Spleen (tissue), 7 donors: ENCODE data around the gene SLCO2A1.

Experiments used
- POLR2A ChIP-seq, 3 donors: fragments of 450-650 bp; IDR thresholded peaks; one replicate each; pipeline ENCODE4 v1.5.1; 2017; ENCODE audit warnings: antibody characterized with exemption in 3 of 3, mild to moderate bottlenecking in 1 of 3
- POLR2AphosphoS5 ChIP-seq, 3 donors: sonication (generic); formaldehyde crosslinking; IDR thresholded peaks; one replicate each; pipeline ENCODE4 v1.5.1; 2017; ENCODE audit warnings: antibody characterized with exemption in 3 of 3
- TF ChIP-seq, protein P1 (sequence below), 11 experiments: fragments of 200-600 bp in 7 of 11; fragments of 450-650 bp in 4 of 11; sonication (generic) in 4 of 11; IDR thresholded peaks in 8 of 11; conservative IDR thresholded peaks in 3 of 11; 1 replicate in 7 of 11; 2 replicates in 4 of 11; pipeline versions ENCODE4 v1.4.0 to v1.8.0; 2016 to 2021; ENCODE audit warnings: antibody characterized with exemption in 11 of 11, inconsistent platforms in 4 of 11, mild to moderate bottlenecking in 1 of 11
- donor health status: DM: no; HTN: no; CAD: no; lungs with moderate emphysema.
- donor health status: DM: no; HTN: no; CAD: no.
- donor health status: DM: no; HTN: no; CAD: no.

DNA sequence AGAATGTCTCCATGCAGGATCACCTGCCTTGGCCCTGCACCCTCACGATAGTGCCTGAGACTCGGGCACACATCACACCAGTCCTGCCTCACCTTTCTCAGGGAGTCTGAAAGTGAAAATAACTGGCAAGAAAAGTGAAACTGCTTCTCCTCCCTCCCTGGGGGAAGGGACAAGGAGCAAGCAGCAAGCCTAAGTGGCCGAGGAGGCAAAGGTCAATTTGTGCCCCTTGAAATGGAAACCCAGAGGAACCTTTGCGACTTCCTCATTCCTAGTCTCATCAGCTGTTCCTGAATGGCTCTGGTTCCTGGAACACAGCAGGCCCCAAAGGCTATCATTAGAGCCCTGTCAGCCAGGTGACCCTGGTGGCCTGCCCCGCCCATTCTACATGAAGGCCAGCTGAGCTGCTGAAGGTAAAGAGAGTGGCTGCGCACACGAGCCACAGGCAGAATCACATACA lies 28.0 kb upstream of the SLCO2A1 start:
- TF ChIP-seq, protein P1, sequence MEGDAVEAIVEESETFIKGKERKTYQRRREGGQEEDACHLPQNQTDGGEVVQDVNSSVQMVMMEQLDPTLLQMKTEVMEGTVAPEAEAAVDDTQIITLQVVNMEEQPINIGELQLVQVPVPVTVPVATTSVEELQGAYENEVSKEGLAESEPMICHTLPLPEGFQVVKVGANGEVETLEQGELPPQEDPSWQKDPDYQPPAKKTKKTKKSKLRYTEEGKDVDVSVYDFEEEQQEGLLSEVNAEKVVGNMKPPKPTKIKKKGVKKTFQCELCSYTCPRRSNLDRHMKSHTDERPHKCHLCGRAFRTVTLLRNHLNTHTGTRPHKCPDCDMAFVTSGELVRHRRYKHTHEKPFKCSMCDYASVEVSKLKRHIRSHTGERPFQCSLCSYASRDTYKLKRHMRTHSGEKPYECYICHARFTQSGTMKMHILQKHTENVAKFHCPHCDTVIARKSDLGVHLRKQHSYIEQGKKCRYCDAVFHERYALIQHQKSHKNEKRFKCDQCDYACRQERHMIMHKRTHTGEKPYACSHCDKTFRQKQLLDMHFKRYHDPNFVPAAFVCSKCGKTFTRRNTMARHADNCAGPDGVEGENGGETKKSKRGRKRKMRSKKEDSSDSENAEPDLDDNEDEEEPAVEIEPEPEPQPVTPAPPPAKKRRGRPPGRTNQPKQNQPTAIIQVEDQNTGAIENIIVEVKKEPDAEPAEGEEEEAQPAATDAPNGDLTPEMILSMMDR (IDR thresholded peaks at IDR 0.05 in 8 of 11, conservative IDR thresholded peaks at IDR 0.05 in 3 of 11): no peak
- TF ChIP-seq POLR2A (IDR thresholded peaks at IDR 0.05): no peak
- no peak for TF ChIP-seq POLR2AphosphoS5 (IDR thresholded peaks at IDR 0.05)
